ENCODE data around the gene PGAP1. TPM values are rescaled to one million over a fixed set of nuclear protein-coding genes. Genes with fewer than 3 reads are reported as not detected.

The PGAP1 gene, protein sequence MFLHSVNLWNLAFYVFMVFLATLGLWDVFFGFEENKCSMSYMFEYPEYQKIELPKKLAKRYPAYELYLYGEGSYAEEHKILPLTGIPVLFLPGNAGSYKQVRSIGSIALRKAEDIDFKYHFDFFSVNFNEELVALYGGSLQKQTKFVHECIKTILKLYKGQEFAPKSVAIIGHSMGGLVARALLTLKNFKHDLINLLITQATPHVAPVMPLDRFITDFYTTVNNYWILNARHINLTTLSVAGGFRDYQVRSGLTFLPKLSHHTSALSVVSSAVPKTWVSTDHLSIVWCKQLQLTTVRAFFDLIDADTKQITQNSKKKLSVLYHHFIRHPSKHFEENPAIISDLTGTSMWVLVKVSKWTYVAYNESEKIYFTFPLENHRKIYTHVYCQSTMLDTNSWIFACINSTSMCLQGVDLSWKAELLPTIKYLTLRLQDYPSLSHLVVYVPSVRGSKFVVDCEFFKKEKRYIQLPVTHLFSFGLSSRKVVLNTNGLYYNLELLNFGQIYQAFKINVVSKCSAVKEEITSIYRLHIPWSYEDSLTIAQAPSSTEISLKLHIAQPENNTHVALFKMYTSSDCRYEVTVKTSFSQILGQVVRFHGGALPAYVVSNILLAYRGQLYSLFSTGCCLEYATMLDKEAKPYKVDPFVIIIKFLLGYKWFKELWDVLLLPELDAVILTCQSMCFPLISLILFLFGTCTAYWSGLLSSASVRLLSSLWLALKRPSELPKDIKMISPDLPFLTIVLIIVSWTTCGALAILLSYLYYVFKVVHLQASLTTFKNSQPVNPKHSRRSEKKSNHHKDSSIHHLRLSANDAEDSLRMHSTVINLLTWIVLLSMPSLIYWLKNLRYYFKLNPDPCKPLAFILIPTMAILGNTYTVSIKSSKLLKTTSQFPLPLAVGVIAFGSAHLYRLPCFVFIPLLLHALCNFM
- total RNA-seq, result 4.1 and 4.7 TPM in 2 replicates

DNA sequence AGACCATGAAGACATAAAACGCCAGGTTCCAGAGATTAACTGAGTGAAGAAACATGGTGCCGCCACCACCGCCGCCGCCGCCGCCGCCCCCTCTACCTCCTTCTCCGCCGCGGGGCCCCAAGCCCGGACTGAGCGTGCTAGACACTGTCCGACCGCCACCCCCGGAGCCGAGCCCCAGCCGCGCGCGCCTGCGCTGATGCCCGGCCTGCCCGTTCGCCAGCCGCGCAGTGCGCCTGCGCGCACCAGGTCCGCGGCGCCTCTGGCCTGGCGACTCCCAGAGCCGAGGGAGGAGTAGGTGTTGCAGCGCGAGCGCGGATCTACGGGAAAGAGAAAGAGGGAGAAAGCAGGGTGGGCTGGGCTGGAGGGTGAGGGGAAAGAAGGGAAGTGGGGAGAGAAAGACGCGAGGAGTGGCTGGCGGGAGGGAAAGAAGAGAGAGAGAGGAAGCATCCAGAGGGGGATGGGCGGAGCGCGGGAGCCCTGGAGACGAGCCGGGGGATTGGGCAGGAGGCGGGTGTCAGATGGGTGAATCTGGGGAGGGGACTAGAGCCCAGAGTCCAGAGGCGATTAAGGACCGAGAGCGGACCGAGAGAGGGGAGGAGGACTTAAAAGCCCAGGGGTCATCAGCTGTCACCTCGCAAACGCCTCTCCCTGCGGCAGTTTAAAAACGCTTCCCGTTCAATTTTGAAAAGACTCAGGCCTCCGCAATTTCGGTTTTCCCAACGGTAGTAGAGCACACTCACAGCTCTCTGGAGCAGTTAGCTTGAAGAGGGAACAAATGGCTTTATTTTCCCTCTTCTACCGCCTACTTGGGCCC lies at the start of gene PGAP1:
Gene PGAP1 (minus strand): TSS at position 146 of the 814 bp plus-strand sequence. CDS start 91 bp downstream, at position 55.

GRCh38 chr2:196809260-196809659 lies 117.2 kb downstream of the PGAP1 start, which contains the start of gene C2orf66:
Gene C2orf66, minus strand, starts transcription at chr2:196809355. Its CDS starts 19 bp downstream, at chr2:196809336.

Other genes with a start within 250 kb of the PGAP1 start
- 37.8 and 43.5 TPM in 2 replicates for gene GTF3C3, start 127.0 kb downstream of the PGAP1 start, total RNA-seq
- gene C2orf66, start 117.4 kb downstream of the PGAP1 start, total RNA-seq, result not detected in 2 replicates